HepG2 (cell line): ENCODE data around the gene THSD4. TPM values are rescaled to one million over a fixed set of nuclear protein-coding genes. Genes with fewer than 3 reads are reported as not detected.

Experiments used
- ATAC-seq: fragments of 200-7000 bp; cut with Tn5 transposase; 3 replicates; pipeline ENCODE4 v1.9.1; 2020; ENCODE audit warnings: mild to moderate bottlenecking, moderate library complexity
- BruUV-seq: library from RNA; stranded (reverse); fragments of 400-500 nt; replicated peaks from 2 replicates; lab custom pipeline; 2021; lab: Mats Ljungman, UMichigan
- CTCF ChIA-PET: fragments of 300-600 bp; formaldehyde crosslinking; extraction: SDS; loops from one replicate; lab custom pipeline; 2021; ENCODE audit warnings: low total read pairs, inconsistent platforms, low intra/inter-chr PET ratio; lab: Yijun Ruan, JAX
- POLR2A ChIA-PET: fragments of 350-600 bp; sonication (Branson Sonifier 250); formaldehyde crosslinking; loops from one replicate; lab custom pipeline; 2020; ENCODE audit warnings: antibody characterized with exemption, inconsistent platforms; lab: Yijun Ruan, JAX
- DNase-seq: peaks from one replicate; pipeline ENCODE4 v3.0.0-alpha.2; 2015; ENCODE audit warnings: low spot score
- FAIRE-seq: peaks from 3 replicates; lab custom pipeline; 2011; peaks lifted over from hg19 to GRCh38; lab: Jason Lieb, UNC
- H2AFZ ChIP-seq: one replicate; pipeline ENCODE4 v1.6.1; 2011; ENCODE audit warnings: low read length, inconsistent platforms
- H3K27ac ChIP-seq: fragments of 300-600 bp; 3 replicates; pipeline ENCODE4 v1.8.0; 2011; ENCODE audit warnings: mixed run types, mild to moderate bottlenecking, mixed read lengths, low read length, inconsistent platforms; ENCODE audit not compliant: insufficient read depth; ENCODE audit errors: extremely low read length
- H3K27me3 ChIP-seq, 2 experiments: fragments of 200-600 bp in 1 of 2; 2 replicates in 1 of 2; 3 replicates in 1 of 2; pipeline versions ENCODE4 v1.6.0 to v1.8.0; 2011; ENCODE audit warnings: low read length in 2 of 2, mild to moderate bottlenecking in 2 of 2, moderate library complexity in 2 of 2, inconsistent platforms in 1 of 2; ENCODE audit not compliant: insufficient read depth in 2 of 2, control insufficient read depth in 1 of 2
- H3K36me3 ChIP-seq, 2 experiments: fragments of 200-600 bp in 1 of 2; replicated peaks in 1 of 2; 2 replicates in 1 of 2; 3 replicates in 1 of 2; pipeline versions ENCODE4 v1.5.1 to v1.8.0; 2011; ENCODE audit warnings: low read length in 2 of 2, inconsistent platforms in 1 of 2; ENCODE audit not compliant: insufficient read depth in 2 of 2, control insufficient read depth in 1 of 2
- H3K4me1 ChIP-seq: 2 replicates; pipeline ENCODE4 v1.5.1; 2012; ENCODE audit warnings: low read length, inconsistent platforms; ENCODE audit not compliant: insufficient read depth
- H3K4me2 ChIP-seq: 2 replicates; pipeline ENCODE4 v1.6.0; 2011; ENCODE audit warnings: low read depth, low read length, inconsistent platforms
- H3K4me3 ChIP-seq, 3 experiments: fragments of 200-600 bp in 1 of 3; sonication (generic), shearing (Covaris generic) in 1 of 3; replicated peaks in 1 of 3; 2 replicates each; pipeline ENCODE4 v1.5.1; 2011 to 2016; ENCODE audit warnings: low read length in 3 of 3, inconsistent platforms in 2 of 3, low read depth in 2 of 3, mild to moderate bottlenecking in 2 of 3, control low read depth in 1 of 3, mixed read lengths in 1 of 3; ENCODE audit not compliant: insufficient read depth in 1 of 3
- H3K79me2 ChIP-seq: one replicate; pipeline ENCODE4 v1.6.1; 2011; ENCODE audit warnings: low read length, inconsistent platforms; ENCODE audit not compliant: insufficient read depth
- H3K9ac ChIP-seq: 2 replicates; pipeline ENCODE4 v1.6.0; 2011; ENCODE audit warnings: mild to moderate bottlenecking, low read depth, low read length, inconsistent platforms; ENCODE audit not compliant: insufficient read depth
- H3K9me3 ChIP-seq: 2 replicates; pipeline ENCODE4 v1.5.1; 2012; ENCODE audit warnings: mild to moderate bottlenecking, low read length
- H4K20me1 ChIP-seq: 2 replicates; pipeline ENCODE4 v1.6.0; 2011; ENCODE audit warnings: inconsistent platforms, mild to moderate bottlenecking, low read length, moderate library complexity; ENCODE audit not compliant: insufficient read depth
- CREB1 ChIP-seq, 2 experiments: fragments of 450-650 bp in 1 of 2; IDR thresholded peaks; 2 replicates each; pipeline ENCODE4 v1.6.1; 2016 to 2017; ENCODE audit warnings: control low read depth in 1 of 2, mild to moderate bottlenecking in 1 of 2, missing compliant biosample characterization in 1 of 2, missing genetic modification characterization in 1 of 2
- KAT2B ChIP-seq: fragments of 150-350 bp; IDR thresholded peaks from 2 replicates; pipeline ENCODE4 v1.6.1; 2014; ENCODE audit warnings: low read depth, low read length, borderline replicate concordance
- LCORL ChIP-seq, 2 experiments: fragments of 450-650 bp in 1 of 2; sonication (generic) in 1 of 2; formaldehyde crosslinking in 1 of 2; IDR thresholded peaks; 2 replicates each; pipeline versions ENCODE4 v1.5.0 to v1.6.1; 2017 to 2020; ENCODE audit warnings: antibody characterized with exemption in 1 of 2, missing genetic modification reagents in 1 of 2
- PRDM10 ChIP-seq: sonication (generic); formaldehyde crosslinking; IDR thresholded peaks from 2 replicates; pipeline ENCODE4 v1.4.0; 2020; ENCODE audit warnings: low read depth, missing genetic modification reagents
- RBAK ChIP-seq: sonication (generic); formaldehyde crosslinking; IDR thresholded peaks from 2 replicates; pipeline ENCODE4 v1.5.1; 2020; ENCODE audit warnings: mild to moderate bottlenecking, missing genetic modification reagents
- RNF219 ChIP-seq: sonication (generic); formaldehyde crosslinking; IDR thresholded peaks from 2 replicates; pipeline ENCODE4 v1.5.0; 2020; ENCODE audit warnings: mild to moderate bottlenecking, missing genetic modification reagents
- THRA ChIP-seq: sonication (generic); formaldehyde crosslinking; IDR thresholded peaks from 2 replicates; pipeline ENCODE4 v1.4.0; 2020; ENCODE audit warnings: missing genetic modification reagents, borderline replicate concordance
- ZFP37 ChIP-seq: sonication (generic); formaldehyde crosslinking; IDR thresholded peaks from 2 replicates; pipeline ENCODE4 v1.4.0; 2020; ENCODE audit warnings: missing genetic modification reagents, borderline replicate concordance
- ZNF382 ChIP-seq: sonication (generic); formaldehyde crosslinking; IDR thresholded peaks from 2 replicates; pipeline ENCODE4 v1.5.0; 2020; ENCODE audit warnings: missing genetic modification reagents, mild to moderate bottlenecking, borderline replicate concordance
- WGBS: methylation state at CpG from one replicate; pipeline ENCODE4 v1.1.6; 2017; ENCODE audit warnings: low lambda C conversion rate; 5-methylcytosine and 5-hydroxymethylcytosine counted together
- in situ Hi-C: cut with HindIII; loops from 2 replicates; pipeline ENCODE4 v1.10.0; 2017; ENCODE audit warnings: low pct_unique_long_range_greater_than_20kb; ENCODE audit not compliant: extremely low pct_ligation_motif_present
- intact Hi-C: fragments of 100-400 bp; cut with micrococcal nuclease; formaldehyde crosslinking; loops from one replicate; pipeline ENCODE4 v1.10.0; 2022; ENCODE audit not compliant: unreplicated experiment
- polyA plus RNA-seq, 8 experiments: library from polyadenylated mRNA; depleted of rRNA in 3 of 8; stranded (reverse) in 7 of 8; unstranded in 1 of 8; fragments of >200 nt; fragmentation: Illumina TruSeq in 4 of 8; extraction: Trizol in 4 of 8; gene quantifications; 2 replicates each; pipeline versions ENCODE4 v1.2.1 to v1.2.3, GENCODE V29; 2011 to 2016; ENCODE audit warnings: low read depth in 4 of 8, missing spikeins in 1 of 8, mixed read lengths in 1 of 8; ENCODE audit not compliant: insufficient read depth in 1 of 8
- total RNA-seq, 5 experiments: library from RNA; depleted of rRNA; stranded (reverse); fragments of >200 nt; fragmentation: Illumina TruSeq; extraction: Trizol; gene quantifications; 2 replicates each; pipeline ENCODE4 v1.2.3, GENCODE V29; 2016; ENCODE audit warnings: low read depth in 1 of 5

THSD4 gene
- total and polyA plus RNA-seq, 2 of the 13 experiments (the other 11 are each of a cell fraction or from before 2014, with no cell fraction given) = 0.07 to 0.21 TPM

GRCh38 chr15:71252740-71253047 lies 137.4 kb downstream of the THSD4 start:
- Histone ChIP-seq H3K36me3 (no peaks in the 10 kb centered on the region), H2AFZ (no peak overlapping the region), H4K20me1 (no peaks in the 10 kb centered on the region), H3K9ac (no peak overlapping the region), H3K27ac (no peak overlapping the region), H3K27me3 (no peaks in the 10 kb centered on the region; a peak in 2 of 5 replicates), H3K4me3 (no peak overlapping the region), H3K4me1 (no peaks in the 10 kb centered on the region), H3K4me2 (no peak overlapping the region), H3K9me3 (no peaks in the 10 kb centered on the region), H3K79me2 (no peaks in the 10 kb centered on the region)
- FAIRE-seq = no peak
- TF ChIP-seq CREB1 (IDR thresholded peaks at IDR 0.05) = peak; percentile 43; the same call in 1 of the 2 replicates
- TF ChIP-seq CREB1 (CRISPR knock-in tag; IDR thresholded peaks at IDR 0.05) = no peak
- TF ChIP-seq RNF219 (CRISPR knock-in tag) = no peak
- ChIA-PET CTCF (no interaction called here), POLR2A (no interaction called here)
- in situ Hi-C loops (no loop called here), intact Hi-C loops (no loop called here)
- DNase-seq = no peak
- ATAC-seq = no peak
- WGBS = 54% methylated on average over 3 of the region's 3 CpGs
- no TSS peak for BruUV-seq

GRCh38 chr15:71254491-71254890 lies 139.2 kb downstream of the THSD4 start:
- H2AFZ ChIP-seq = no peak overlapping the region
- no peak overlapping the region for H3K27ac ChIP-seq
- H3K9me3 ChIP-seq = no peaks in the 10 kb centered on the region
- H3K4me1 ChIP-seq = no peaks in the 10 kb centered on the region
- H3K36me3 ChIP-seq = no peaks in the 10 kb centered on the region
- WGBS = 40% methylated on average over 2 of the region's 3 CpGs
- TF ChIP-seq ZNF382 (CRISPR knock-in tag) (no peak), ZFP37 (no peak), KAT2B (no peak), THRA (CRISPR knock-in tag) (no peak), LCORL (IDR thresholded peaks at IDR 0.05) (no peak), LCORL (CRISPR knock-in tag; IDR thresholded peaks at IDR 0.05) (no peak), PRDM10 (CRISPR knock-in tag) (no peak), RBAK (CRISPR knock-in tag) (no peak)
- intact Hi-C loops = no loop called here
- no TSS peak for BruUV-seq
- no peak overlapping the region for H3K4me2 ChIP-seq
- H3K79me2 ChIP-seq = no peaks in the 10 kb centered on the region
- in situ Hi-C loops = no loop called here
- ATAC-seq (no peak), FAIRE-seq (no peak), DNase-seq (no peak)
- no peak overlapping the region for H3K4me3 ChIP-seq
- no peak overlapping the region for H3K9ac ChIP-seq
- POLR2A ChIA-PET = no interaction called here
- H4K20me1 ChIP-seq = no peaks in the 10 kb centered on the region
- no peaks in the 10 kb centered on the region; a peak in 2 of 5 replicates for H3K27me3 ChIP-seq
- CTCF ChIA-PET = no interaction called here
